IPS-11a (cell line): Measurements from ENCODE around the gene NOX4.
"Not testable (repeated sequence)": the region's sequence is repeated elsewhere in the genome, so short reads cannot be mapped to it uniquely, and the experiment has no call there.

Experiments
- H3K4me3 ChIP-seq: one replicate; pipeline ENCODE4 v1.5.1; 2013; ENCODE audit warnings: low read depth, low read length, control low read depth

NOX4 gene

GRCh38 chr11:89463266-89463780 lies 27.9 kb downstream of the NOX4 start:
- H3K4me3 ChIP-seq = no peak overlapping the region

GRCh38 chr11:89458716-89459115 lies 32.5 kb downstream of the NOX4 start:
- H3K4me3 ChIP-seq = no peak overlapping the region

GRCh38 chr11:89457190-89457589 lies 34.0 kb downstream of the NOX4 start:
- no peak overlapping the region for H3K4me3 ChIP-seq

- H3K4me3 ChIP-seq = no peak overlapping the region
Observed at GRCh38 chr11:89456681-89457080, 34.5 kb downstream of the NOX4 start.

GRCh38 chr11:89452780-89453179 lies 38.4 kb downstream of the NOX4 start:
- no peak overlapping the region for H3K4me3 ChIP-seq

GRCh38 chr11:89447845-89448244 lies 43.3 kb downstream of the NOX4 start:
- H3K4me3 ChIP-seq = no peak overlapping the region

- H3K4me3 ChIP-seq = no peak overlapping the region
Observed at GRCh38 chr11:89443361-89444322, 47.5 kb downstream of the NOX4 start.

- H3K4me3 ChIP-seq = no peak overlapping the region
Observed at GRCh38 chr11:89442801-89443200, 48.4 kb downstream of the NOX4 start.

GRCh38 chr11:89441606-89442005 lies 49.6 kb downstream of the NOX4 start:
- no peak overlapping the region for H3K4me3 ChIP-seq

- no peak overlapping the region for H3K4me3 ChIP-seq
Observed at GRCh38 chr11:89437317-89437716, 53.9 kb downstream of the NOX4 start.

GRCh38 chr11:89436071-89436470 lies 55.1 kb downstream of the NOX4 start:
- H3K4me3 ChIP-seq = no peak overlapping the region

- no peak overlapping the region for H3K4me3 ChIP-seq
Observed at GRCh38 chr11:89433278-89433677, 57.9 kb downstream of the NOX4 start.

- H3K4me3 ChIP-seq = not testable (repeated sequence)
Observed at GRCh38 chr11:89432182-89432581, 59.0 kb downstream of the NOX4 start.

GRCh38 chr11:89426501-89426900 lies 64.7 kb downstream of the NOX4 start:
- H3K4me3 ChIP-seq = not testable (repeated sequence)

- no peak overlapping the region for H3K4me3 ChIP-seq
Observed at GRCh38 chr11:89421718-89422117, 69.5 kb downstream of the NOX4 start.

GRCh38 chr11:89420981-89421380 lies 70.2 kb downstream of the NOX4 start:
- H3K4me3 ChIP-seq = no peak overlapping the region

- H3K4me3 ChIP-seq = no peak overlapping the region
Observed at GRCh38 chr11:89416961-89417360, 74.2 kb downstream of the NOX4 start.

GRCh38 chr11:89411112-89411511 lies 80.1 kb downstream of the NOX4 start:
- H3K4me3 ChIP-seq = not testable (repeated sequence)

- not testable (repeated sequence) for H3K4me3 ChIP-seq
Observed at GRCh38 chr11:89410666-89411065, 80.5 kb downstream of the NOX4 start.

- not testable (repeated sequence) for H3K4me3 ChIP-seq
Observed at GRCh38 chr11:89408441-89408840, 82.7 kb downstream of the NOX4 start.

GRCh38 chr11:89405629-89406028 lies 85.5 kb downstream of the NOX4 start:
- H3K4me3 ChIP-seq = no peak overlapping the region

- H3K4me3 ChIP-seq = not testable (repeated sequence)
Observed at GRCh38 chr11:89391654-89392053, 99.5 kb downstream of the NOX4 start.
